H1 (cell line): ENCODE data around the gene MAPK9. TPM values are rescaled to one million over a fixed set of nuclear protein-coding genes. Genes with fewer than 3 reads are reported as not detected.

Source experiments
- CTCF ChIA-PET: fragments of 300-600 bp; sonication (Branson Sonifier 250); formaldehyde crosslinking; loops from one replicate; lab custom pipeline; 2021; ENCODE audit not compliant: partially characterized antibody; lab: Charles Lee
- POLR2A ChIA-PET: fragments of 300-600 bp; sonication (Branson Sonifier 250); formaldehyde crosslinking; loops from one replicate; lab custom pipeline; 2021; ENCODE audit warnings: inconsistent platforms; ENCODE audit not compliant: partially characterized antibody; lab: Charles Lee
- DNase-seq, 2 experiments: peaks; one replicate each; pipeline versions ENCODE4 v3.0.0 to v3.0.0-alpha.2; 2010 to 2022; ENCODE audit warnings: low spot score in 2 of 2, low read depth in 1 of 2, mixed read lengths in 1 of 2
- FAIRE-seq: peaks from 2 replicates; lab custom pipeline; 2011; peaks lifted over from hg19 to GRCh38; lab: Jason Lieb, UNC
- H2AFZ ChIP-seq: 2 replicates; pipeline ENCODE4 v1.8.1; 2012; ENCODE audit warnings: low read length, inconsistent platforms
- H2AK5ac ChIP-seq: 2 replicates; pipeline ENCODE4 v1.6.1; 2013; ENCODE audit warnings: low read depth, low read length
- H2BK120ac ChIP-seq: replicated peaks from 2 replicates; pipeline ENCODE3; 2013; ENCODE audit warnings: low read depth, low read length, inconsistent platforms
- H2BK12ac ChIP-seq: 2 replicates; pipeline ENCODE4 v1.6.1; 2013; ENCODE audit warnings: low read depth, low read length
- H2BK15ac ChIP-seq: 2 replicates; pipeline ENCODE4 v1.6.1; 2013; ENCODE audit warnings: low read length
- H2BK20ac ChIP-seq: 2 replicates; pipeline ENCODE4 v1.6.1; 2013; ENCODE audit warnings: low read length
- H2BK5ac ChIP-seq: 2 replicates; pipeline ENCODE4 v1.6.1; 2013; ENCODE audit warnings: low read depth, low read length
- H3K14ac ChIP-seq: 2 replicates; pipeline ENCODE4 v1.6.1; 2013; ENCODE audit warnings: inconsistent platforms; ENCODE audit not compliant: insufficient read length
- H3K18ac ChIP-seq: 2 replicates; pipeline ENCODE4 v1.6.1; 2013; ENCODE audit warnings: low read length; ENCODE audit errors: extremely low read depth
- H3K23ac ChIP-seq: 2 replicates; pipeline ENCODE4 v1.6.1; 2013; ENCODE audit warnings: inconsistent platforms; ENCODE audit not compliant: insufficient read length
- H3K23me2 ChIP-seq: 2 replicates; pipeline ENCODE4 v1.6.1; 2013; ENCODE audit warnings: low read depth, low read length
- H3K27ac ChIP-seq: 2 replicates; pipeline ENCODE4 v1.6.1; 2011; ENCODE audit warnings: low read depth, low read length, inconsistent platforms
- H3K27me3 ChIP-seq, 4 experiments: replicated peaks in 1 of 4; 1 replicate in 1 of 4; 2 replicates in 3 of 4; pipeline versions ENCODE4 v1.6.1 to v1.8.1; 2011 to 2013; ENCODE audit warnings: low read length in 3 of 4, mild to moderate bottlenecking in 3 of 4, inconsistent platforms in 2 of 4, mixed read lengths in 2 of 4, moderate library complexity in 1 of 4; ENCODE audit not compliant: control insufficient read depth in 3 of 4, insufficient read depth in 3 of 4; ENCODE audit errors: extremely low read depth in 1 of 4
- H3K36me3 ChIP-seq, 4 experiments: 2 replicates each; pipeline versions ENCODE4 v1.6.1 to v1.8.1; 2011 to 2013; ENCODE audit warnings: mild to moderate bottlenecking in 4 of 4, low read length in 3 of 4, moderate library complexity in 2 of 4, control low read depth in 1 of 4, inconsistent platforms in 1 of 4; ENCODE audit not compliant: insufficient read depth in 4 of 4, control insufficient read depth in 2 of 4
- H3K4ac ChIP-seq: replicated peaks from 2 replicates; pipeline ENCODE3; 2013; ENCODE audit warnings: low read length, low read depth, mixed read lengths, inconsistent platforms; ENCODE audit not compliant: insufficient read length
- H3K4me1 ChIP-seq, 4 experiments: replicated peaks in 1 of 4; 1 replicate in 1 of 4; 2 replicates in 3 of 4; pipeline versions ENCODE4 v1.6.1 to v1.8.1; 2011 to 2013; ENCODE audit warnings: low read length in 3 of 4, inconsistent platforms in 2 of 4, mixed read lengths in 1 of 4; ENCODE audit not compliant: insufficient read depth in 4 of 4, control insufficient read depth in 3 of 4
- H3K4me2 ChIP-seq, 2 experiments: 2 replicates each; pipeline versions ENCODE4 v1.6.1 to v1.8.1; 2011 to 2013; ENCODE audit warnings: low read depth in 2 of 2, low read length in 2 of 2, control low read depth in 1 of 2, inconsistent platforms in 1 of 2, mild to moderate bottlenecking in 1 of 2; ENCODE audit not compliant: insufficient read depth in 1 of 2
- H3K4me3 ChIP-seq, 4 experiments: fragments of 200-600, 300-600 bp in 1 of 4; sonication (generic), shearing (Covaris generic), sonication (Bioruptor Twin) in 1 of 4; 2 replicates each; pipeline versions ENCODE4 v1.5.1 to v1.8.1; 2011 to 2016; ENCODE audit warnings: low read length in 4 of 4, low read depth in 3 of 4, control low read depth in 2 of 4, inconsistent platforms in 2 of 4, mild to moderate bottlenecking in 2 of 4, mixed read lengths in 1 of 4, moderate library complexity in 1 of 4; ENCODE audit not compliant: insufficient read depth in 2 of 4; ENCODE audit errors: extremely low read depth in 1 of 4
- H3K56ac ChIP-seq: replicated peaks from 2 replicates; pipeline ENCODE3; 2013; ENCODE audit warnings: low read depth, mild to moderate bottlenecking, mixed read lengths, low read length, inconsistent platforms; ENCODE audit not compliant: insufficient read length
- H3K79me1 ChIP-seq: 2 replicates; pipeline ENCODE4 v1.6.1; 2013; ENCODE audit warnings: low read depth, low read length, control low read depth
- H3K79me2 ChIP-seq, 2 experiments: 2 replicates each; pipeline versions ENCODE4 v1.6.1 to v1.8.1; 2012 to 2013; ENCODE audit warnings: low read length in 2 of 2, mild to moderate bottlenecking in 2 of 2, inconsistent platforms in 1 of 2; ENCODE audit not compliant: insufficient read depth in 2 of 2, control insufficient read depth in 1 of 2
- H3K9ac ChIP-seq, 4 experiments: replicated peaks in 1 of 4; 1 replicate in 1 of 4; 2 replicates in 3 of 4; pipeline versions ENCODE4 v1.6.1 to v1.8.1; 2011 to 2013; ENCODE audit warnings: low read depth in 3 of 4, low read length in 3 of 4, control low read depth in 2 of 4, mild to moderate bottlenecking in 2 of 4, moderate library complexity in 2 of 4, inconsistent platforms in 1 of 4; ENCODE audit errors: extremely low read depth in 1 of 4
- H3K9me3 ChIP-seq, 2 experiments: 2 replicates each; pipeline versions ENCODE4 v1.6.1 to v1.8.1; 2012 to 2013; ENCODE audit warnings: mild to moderate bottlenecking in 2 of 2, moderate library complexity in 2 of 2, control low read depth in 1 of 2, inconsistent platforms in 1 of 2, low read depth in 1 of 2, low read length in 1 of 2, mixed read lengths in 1 of 2; ENCODE audit not compliant: insufficient read depth in 2 of 2
- H4K20me1 ChIP-seq, 2 experiments: replicated peaks in 1 of 2; 2 replicates each; pipeline versions ENCODE3 to v1.8.1; 2011 to 2013; ENCODE audit warnings: inconsistent platforms in 2 of 2, low read length in 2 of 2, mild to moderate bottlenecking in 1 of 2; ENCODE audit not compliant: insufficient read depth in 2 of 2, control insufficient read depth in 1 of 2
- H4K5ac ChIP-seq: 2 replicates; pipeline ENCODE4 v1.6.1; 2013; ENCODE audit warnings: low read length, low read depth, mixed read lengths, inconsistent platforms; ENCODE audit not compliant: insufficient read length
- H4K8ac ChIP-seq: 2 replicates; pipeline ENCODE4 v1.8.0; 2013; ENCODE audit warnings: mild to moderate bottlenecking, moderate library complexity, low read length, inconsistent platforms; ENCODE audit not compliant: insufficient read depth; ENCODE audit errors: extremely low read depth
- H4K91ac ChIP-seq: replicated peaks from 2 replicates; pipeline ENCODE3; 2013; ENCODE audit warnings: low read length, mixed read lengths, inconsistent platforms; ENCODE audit not compliant: insufficient read length
- HDAC2 ChIP-seq, 2 experiments: fragments of 300-600 bp in 1 of 2; sonication (generic) in 1 of 2; IDR thresholded peaks; 2 replicates each; pipeline ENCODE4 v1.6.1; 2011 to 2012; ENCODE audit warnings: low read depth in 2 of 2, low read length in 2 of 2, mild to moderate bottlenecking in 2 of 2, moderate library complexity in 2 of 2, borderline replicate concordance in 1 of 2, inconsistent platforms in 1 of 2
- RBBP5 ChIP-seq: IDR thresholded peaks from 2 replicates; pipeline ENCODE4 v1.7.1; 2012; ENCODE audit warnings: low read depth, mild to moderate bottlenecking, inconsistent platforms, low read length, moderate library complexity, borderline replicate concordance
- SIRT6 ChIP-seq: IDR thresholded peaks from one replicate; pipeline ENCODE4 v1.7.1; 2012; ENCODE audit warnings: low read length, inconsistent platforms
- SP1 ChIP-seq: IDR thresholded peaks from 2 replicates; pipeline ENCODE4 v1.6.1; 2011; ENCODE audit warnings: low read depth, low read length
- SUZ12 ChIP-seq: fragments of 200-600 bp; sonication (generic); IDR thresholded peaks from 2 replicates; pipeline ENCODE4 v1.6.1; 2012; ENCODE audit warnings: mild to moderate bottlenecking, inconsistent platforms, low read length, moderate library complexity, mixed read lengths
- TCF12 ChIP-seq: IDR thresholded peaks from 2 replicates; pipeline ENCODE4 v1.6.1; 2011; ENCODE audit warnings: low read depth, mild to moderate bottlenecking, low read length
- ZNF274 ChIP-seq: IDR thresholded peaks from 2 replicates; pipeline ENCODE4 v1.7.0; 2012; ENCODE audit warnings: low read length, borderline replicate concordance; ENCODE audit errors: extremely low read depth
- WGBS, 2 experiments: shearing (Covaris generic) in 1 of 2; methylation state at CpG; one replicate each; pipeline versions ENCODE4 v1.1.6 to v1.1.7; 2013 to 2015; ENCODE audit warnings: low lambda C conversion rate in 2 of 2, mixed read lengths in 2 of 2, inconsistent platforms in 1 of 2, low coverage in 1 of 2, missing lambda C conversion rate in 1 of 2; ENCODE audit not compliant: insufficient replicate concordance in 2 of 2, insufficient coverage in 1 of 2, insufficient read length in 1 of 2; ENCODE audit errors: extremely low coverage in 1 of 2, missing lambda C conversion rate in 1 of 2; 5-methylcytosine and 5-hydroxymethylcytosine counted together
- polyA plus RNA-seq, 7 experiments: library from polyadenylated mRNA; depleted of rRNA in 3 of 7; stranded (reverse) in 5 of 7; unstranded in 2 of 7; fragments of >200 nt in 5 of 7; fragments of 200-250 nt in 2 of 7; gene quantifications; 1 replicate in 5 of 7; 2 replicates in 1 of 7; 4 replicates in 1 of 7; pipeline versions ENCODE4 v1.2.1 to v1.2.3, GENCODE V29; 2011 to 2013; ENCODE audit warnings: missing spikeins in 2 of 7, mixed read lengths in 2 of 7
- total RNA-seq: library from RNA; stranded (reverse); fragmentation: NEBNext Ultra II Directional; extraction: Animal tissue kit (Norgen Biotek cat#: 25700); gene quantifications from 2 replicates; pipeline ENCODE4 v1.2.1, GENCODE V29; 2021
- TF ChIP-seq, protein P1 (sequence below): IDR thresholded peaks from 2 replicates; pipeline ENCODE4 v1.6.1; 2012; ENCODE audit warnings: inconsistent platforms
- TF ChIP-seq, protein P2 (sequence below): IDR thresholded peaks from 2 replicates; pipeline ENCODE4 v1.6.1; 2011; ENCODE audit warnings: low read depth, mild to moderate bottlenecking, low read length; ENCODE audit not compliant: insufficient read depth

Gene MAPK9
- total and polyA plus RNA-seq, 2 of the 8 experiments (the other 6 are each of a cell fraction or from before 2014, with no cell fraction given) = 22.3 to 43.7 TPM

DNA sequence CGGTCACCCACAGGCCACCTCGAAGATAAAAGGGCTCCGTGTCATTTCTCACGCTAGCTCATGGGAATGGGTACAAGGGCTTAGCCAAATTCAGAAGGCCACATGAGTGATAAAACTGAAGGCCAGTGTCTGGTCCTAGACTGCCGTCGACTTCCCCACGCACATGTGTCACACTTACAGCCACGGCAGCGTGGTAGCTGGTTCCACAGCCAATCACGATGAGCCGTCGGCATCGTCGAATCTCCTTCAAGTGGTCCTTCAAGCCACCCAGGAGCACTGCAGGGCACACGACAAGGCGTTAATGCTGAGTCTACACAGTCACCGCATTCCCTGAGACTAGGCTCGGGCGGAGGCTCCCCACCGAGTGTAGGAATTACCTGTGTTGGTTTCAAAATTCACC, 24.7 kb upstream of the MAPK9 start:
- no peak overlapping the region for H3K56ac ChIP-seq
- no peak overlapping the region for H2AFZ ChIP-seq
- WGBS, 2 experiments = 95% methylated on average over 20 of the region's 20 CpGs; no CpG with 5 or more reads in 1 of the 2 experiments
- H3K14ac ChIP-seq = no peak overlapping the region
- no peaks in the 10 kb centered on the region for H3K27me3 ChIP-seq
- H2BK20ac ChIP-seq = no peak overlapping the region
- H3K36me3 ChIP-seq = peaks cover 24 to 78% (median 63%) of the 10 kb centered on the region in 4 experiments
- DNase-seq (no peak), FAIRE-seq (no peak)
- no peak overlapping the region for H2BK5ac ChIP-seq
- H3K4ac ChIP-seq = no peak overlapping the region
- no peak overlapping the region for H2AK5ac ChIP-seq
- no peak overlapping the region for H2BK12ac ChIP-seq
- no peaks in the 10 kb centered on the region for H3K79me1 ChIP-seq
- H4K20me1 ChIP-seq = peaks cover 4% of the 10 kb centered on the region in 2 experiments
- no peaks in the 10 kb centered on the region for H3K4me1 ChIP-seq
- no peak overlapping the region for H3K18ac ChIP-seq
- H2BK15ac ChIP-seq = no peak overlapping the region
- no peak overlapping the region for H3K4me2 ChIP-seq
- H3K79me2 ChIP-seq = no peaks in the 10 kb centered on the region
- no peak overlapping the region for H4K5ac ChIP-seq
- H4K8ac ChIP-seq = no peak overlapping the region
- ChIA-PET CTCF (interaction anchor here (0.6 to 10.5 kb wide), 30 partner anchors 13 to 482 kb away, joined by 3 to 192 read pairs (median 4); no protein-coding TSS in a partner anchor), POLR2A (interaction anchor here (1.1 to 2.2 kb wide), 7 partner anchors 9 to 27 kb away, joined by 3 to 13 read pairs (median 4); no protein-coding TSS in a partner anchor)
- no peak overlapping the region for H3K4me3 ChIP-seq
- no peak overlapping the region for H2BK120ac ChIP-seq
- no peaks in the 10 kb centered on the region for H3K9me3 ChIP-seq
- H3K23me2 ChIP-seq = no peaks in the 10 kb centered on the region
- no peak overlapping the region for H3K23ac ChIP-seq
- H3K27ac ChIP-seq = no peak overlapping the region
- TF ChIP-seq, protein P1, sequence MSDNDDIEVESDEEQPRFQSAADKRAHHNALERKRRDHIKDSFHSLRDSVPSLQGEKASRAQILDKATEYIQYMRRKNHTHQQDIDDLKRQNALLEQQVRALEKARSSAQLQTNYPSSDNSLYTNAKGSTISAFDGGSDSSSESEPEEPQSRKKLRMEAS = no peak
- TF ChIP-seq SUZ12 (no peak), RBBP5 (no peak), SP1 (no peak), ZNF274 (no peak), SIRT6 (no peak), HDAC2 (IDR thresholded peaks at IDR 0.05; ENCODE audit: borderline replicate concordance in 1 of 2, low read depth in 2 of 2, low read length in 2 of 2) (no peak), TCF12 (no peak)
- TF ChIP-seq, protein P2, sequence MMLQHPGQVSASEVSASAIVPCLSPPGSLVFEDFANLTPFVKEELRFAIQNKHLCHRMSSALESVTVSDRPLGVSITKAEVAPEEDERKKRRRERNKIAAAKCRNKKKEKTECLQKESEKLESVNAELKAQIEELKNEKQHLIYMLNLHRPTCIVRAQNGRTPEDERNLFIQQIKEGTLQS = no peak
- no peak overlapping the region for H4K91ac ChIP-seq
- no peak overlapping the region for H3K9ac ChIP-seq
